Esophagus squamous epithelium (tissue), 4 donors: Measurements from ENCODE around the gene BRD7.

Experiments
- CTCF ChIP-seq, 6 experiments: fragments of 450-650 bp in 4 of 6; fragments of 200-600 bp in 2 of 6; sonication (generic) in 2 of 6; IDR thresholded peaks; one replicate each; pipeline ENCODE4 v1.5.1; 2016 to 2019; ENCODE audit warnings: antibody characterized with exemption in 6 of 6, mild to moderate bottlenecking in 4 of 6, moderate library complexity in 4 of 6
- POLR2A ChIP-seq, 4 donors: fragments of 450-650 bp; IDR thresholded peaks; one replicate each; pipeline ENCODE4 v1.6.1; 2017; ENCODE audit warnings: antibody characterized with exemption in 4 of 4, mild to moderate bottlenecking in 4 of 4, moderate library complexity in 3 of 4

GRCh38 chr16:50286681-50287080 is 82.1 kb downstream of the BRD7 start:
- TF ChIP-seq POLR2A (IDR thresholded peaks at IDR 0.05): no peak
- no peak for TF ChIP-seq CTCF (IDR thresholded peaks at IDR 0.05)
